Measurements from ENCODE around the gene ABAT.

GRCh38 chr16:8689686-8690085, 15.3 kb downstream of the ABAT start:
- no peak for TF ChIP-seq POLR2A (IDR thresholded peaks at IDR 0.05)
- TF ChIP-seq CTCF (IDR thresholded peaks at IDR 0.05): no peak
